CD4-positive, alpha-beta memory T cell (primary cell): ENCODE data around the gene GNAZ. TPM values are rescaled to one million over a fixed set of nuclear protein-coding genes. Genes with fewer than 3 reads are reported as not detected.

Experiments used
- CTCF ChIA-PET: fragments of 350-600 bp; sonication (Branson Sonifier 250); formaldehyde crosslinking; loops from one replicate; lab custom pipeline; 2021; ENCODE audit warnings: inconsistent platforms; ENCODE audit not compliant: partially characterized antibody; lab: Charles Lee
- POLR2A ChIA-PET: fragments of 350-600 bp; sonication (Branson Sonifier 250); formaldehyde crosslinking; loops from one replicate; lab custom pipeline; 2021; ENCODE audit not compliant: partially characterized antibody; lab: Charles Lee
- DNase-seq, 5 donors: peaks; one replicate each; pipeline versions ENCODE4 v3.0.0 to v3.0.0-alpha.2; 2020 to 2022; ENCODE audit warnings: mixed read lengths in 1 of 5
- H3K27ac ChIP-seq: one replicate; pipeline ENCODE4 v1.7.0; 2013; ENCODE audit warnings: low read depth, low read length
- H3K27me3 ChIP-seq: 2 replicates; pipeline ENCODE4 v1.7.0; 2013; ENCODE audit warnings: mild to moderate bottlenecking, low read length, moderate library complexity; ENCODE audit not compliant: insufficient read depth
- H3K36me3 ChIP-seq: 2 replicates; pipeline ENCODE4 v1.7.0; 2013; ENCODE audit warnings: mild to moderate bottlenecking, low read length, moderate library complexity; ENCODE audit not compliant: insufficient read depth
- H3K4me1 ChIP-seq: 2 replicates; pipeline ENCODE4 v1.7.0; 2013; ENCODE audit warnings: mild to moderate bottlenecking, low read length, moderate library complexity; ENCODE audit not compliant: insufficient read depth
- H3K4me3 ChIP-seq, 2 donors: one replicate each; pipeline ENCODE4 v1.7.0; 2013; ENCODE audit warnings: low read length in 2 of 2, mild to moderate bottlenecking in 1 of 2
- H3K9me3 ChIP-seq, 2 donors: one replicate each; pipeline ENCODE4 v1.7.0; 2013; ENCODE audit warnings: low read length in 2 of 2, control low read depth in 1 of 2; ENCODE audit not compliant: control insufficient read depth in 1 of 2
- H3K27ac Mint-ChIP-seq, 7 donors: one replicate each; pipeline ENCODE4 v1.8.0; 2020 to 2021; ENCODE audit warnings: mixed read lengths in 7 of 7, mild to moderate bottlenecking in 6 of 7, inconsistent platforms in 3 of 7, moderate library complexity in 3 of 7
- H3K27me3 Mint-ChIP-seq, 2 donors: one replicate each; pipeline ENCODE4 v1.8.0; 2020 to 2021; ENCODE audit warnings: mixed read lengths in 2 of 2
- H3K36me3 Mint-ChIP-seq, 2 donors: one replicate each; pipeline ENCODE4 v1.8.0; 2020 to 2021; ENCODE audit warnings: mixed read lengths in 2 of 2, inconsistent platforms in 1 of 2, mild to moderate bottlenecking in 1 of 2
- H3K4me1 Mint-ChIP-seq, 4 donors: one replicate each; pipeline ENCODE4 v1.8.0; 2020 to 2021; ENCODE audit warnings: mixed read lengths in 4 of 4, mild to moderate bottlenecking in 1 of 4
- H3K4me3 Mint-ChIP-seq, 8 donors: one replicate each; pipeline ENCODE4 v1.8.0; 2020 to 2021; ENCODE audit warnings: mixed read lengths in 8 of 8, mild to moderate bottlenecking in 7 of 8, moderate library complexity in 6 of 8, inconsistent platforms in 3 of 8
- H3K9me3 Mint-ChIP-seq, 8 donors: one replicate each; pipeline ENCODE4 v1.8.0; 2020 to 2021; ENCODE audit warnings: mixed read lengths in 8 of 8, mild to moderate bottlenecking in 5 of 8, inconsistent platforms in 3 of 8, moderate library complexity in 1 of 8
- intact Hi-C: fragments of 100-400 bp; cut with micrococcal nuclease; formaldehyde crosslinking; loops from one replicate; pipeline ENCODE4 v1.15.1; 2023
- polyA plus RNA-seq, 2 donors: library from polyadenylated mRNA; unstranded; fragments of 300-500 nt; fragmentation: Illumina TruSeq; gene quantifications; one replicate each; pipeline ENCODE4 v1.2.3, GENCODE V29; 2021
- total RNA-seq, 2 experiments: library from RNA; stranded (reverse); gene quantifications; one replicate each; pipeline ENCODE4 v1.2.3, GENCODE V29; 2021

GNAZ gene
- total and polyA plus RNA-seq, 4 experiments from 2014 or later = 0.05 to 0.76 (median 0.36) TPM; not detected in 1

DNA sequence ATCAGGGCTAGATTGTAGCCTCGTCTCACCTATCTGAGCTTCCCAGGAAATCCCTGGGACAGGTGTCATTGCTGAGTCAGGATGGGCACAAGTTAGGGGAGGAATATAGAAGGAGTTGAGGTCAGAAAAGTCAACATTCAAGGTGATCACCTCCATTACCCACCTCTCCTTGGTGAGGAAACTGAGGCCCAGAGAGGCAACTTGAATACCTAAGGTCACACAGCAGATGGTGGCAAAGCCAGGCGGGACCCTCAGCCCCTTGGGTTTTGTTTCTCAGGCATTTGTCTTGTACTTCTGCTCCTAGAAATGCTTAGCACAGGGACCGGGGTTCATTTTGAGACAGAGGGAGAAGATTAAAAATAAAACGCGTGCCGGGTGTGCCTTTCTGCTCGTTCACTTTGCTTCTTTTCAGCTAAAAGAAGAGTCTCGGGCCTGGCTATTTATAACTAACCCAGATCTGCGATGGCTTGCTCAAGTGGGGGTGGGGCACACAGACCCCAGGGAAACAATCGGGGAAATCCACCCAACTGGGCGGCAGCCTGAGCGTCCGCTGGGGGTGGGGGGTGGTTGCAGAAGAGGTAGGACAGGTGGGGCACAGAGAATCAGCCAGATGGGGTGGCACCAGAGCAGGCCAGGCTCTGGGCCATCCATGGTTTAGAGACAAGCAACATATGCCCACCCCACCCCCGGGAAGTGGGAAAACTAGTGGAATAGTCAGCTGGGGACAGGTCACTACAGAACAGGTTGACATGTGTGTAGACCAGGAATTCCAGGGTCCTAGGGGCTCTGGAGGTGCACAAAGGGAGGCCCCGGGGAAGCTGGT lies 3.9 kb upstream of the GNAZ start:
- peaks cover 4 to 17% (median 9%) of the 10 kb centered on the region in 4 donors for H3K4me1 Mint-ChIP-seq
- H3K27ac Mint-ChIP-seq = peak overlapping the region in 3 of 7 donors; percentile 47 to 59 (median 50)
- no peak overlapping the region for H3K4me3 ChIP-seq
- CTCF ChIA-PET = no interaction called here
- H3K9me3 ChIP-seq = no peaks in the 10 kb centered on the region
- peaks cover 9% of the 10 kb centered on the region for H3K4me1 ChIP-seq
- no peaks in the 10 kb centered on the region for H3K9me3 Mint-ChIP-seq
- POLR2A ChIA-PET = no interaction called here
- no peaks in the 10 kb centered on the region for H3K27me3 Mint-ChIP-seq
- intact Hi-C loops = loop anchor here (5.0 kb wide), 1 partner anchor 71 kb away; no protein-coding TSS in a partner anchor
- peaks cover 3% of the 10 kb centered on the region for H3K27me3 ChIP-seq
- no peak for DNase-seq
- H3K4me3 Mint-ChIP-seq = peak overlapping the region in 1 of 8 donors; percentile 25
- H3K36me3 Mint-ChIP-seq = no peaks in the 10 kb centered on the region
- no peaks in the 10 kb centered on the region for H3K36me3 ChIP-seq
- no peak overlapping the region for H3K27ac ChIP-seq

- no peak for DNase-seq
- ChIA-PET POLR2A (no interaction called here), CTCF (no interaction called here)
- Mint-ChIP-seq H3K27ac (peak overlapping the region in 4 of 7 donors; percentile 55 to 75 (median 66)), H3K9me3 (no peaks in the 10 kb centered on the region), H3K4me1 (peaks cover 4 to 20% (median 9%) of the 10 kb centered on the region in 4 donors), H3K27me3 (no peaks in the 10 kb centered on the region), H3K36me3 (no peaks in the 10 kb centered on the region), H3K4me3 (no peak overlapping the region)
- Histone ChIP-seq H3K4me1 (peaks cover 11% of the 10 kb centered on the region), H3K9me3 (no peaks in the 10 kb centered on the region), H3K27me3 (peaks cover 3% of the 10 kb centered on the region), H3K27ac (no peak overlapping the region), H3K4me3 (no peak overlapping the region), H3K36me3 (no peaks in the 10 kb centered on the region)
- intact Hi-C loops = loop anchor here (5.0 kb wide), 1 partner anchor 70 kb away; no protein-coding TSS in a partner anchor
Observed at GRCh38 chr22:23067023-23067650, 3.2 kb upstream of the GNAZ start.

DNA sequence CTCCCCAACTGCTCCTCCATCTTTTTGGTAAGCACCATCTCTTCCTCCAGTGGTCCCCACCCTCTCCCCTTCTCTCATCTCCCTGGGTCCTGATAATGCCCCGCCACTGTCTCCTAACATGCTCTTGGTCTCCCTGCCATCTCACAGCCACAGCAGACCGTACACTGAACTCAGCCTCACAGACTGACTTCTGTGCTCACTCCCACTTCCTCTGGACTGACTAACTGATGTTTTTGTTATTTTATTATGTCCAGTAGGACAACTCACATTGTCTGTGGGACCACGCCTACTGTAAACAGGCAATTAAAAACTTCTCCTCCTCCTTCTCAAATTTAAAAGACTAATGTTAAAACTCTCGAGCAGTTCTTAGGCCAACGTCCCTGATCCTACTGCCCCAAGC lies 2.6 kb upstream of the GNAZ start:
- H3K4me3 Mint-ChIP-seq = no peak overlapping the region
- ChIA-PET POLR2A (no interaction called here), CTCF (no interaction called here)
- H3K36me3 Mint-ChIP-seq = no peaks in the 10 kb centered on the region
- Histone ChIP-seq H3K27ac (no peak overlapping the region), H3K4me1 (peaks cover 11% of the 10 kb centered on the region), H3K9me3 (no peaks in the 10 kb centered on the region), H3K36me3 (no peaks in the 10 kb centered on the region), H3K27me3 (peaks cover 3% of the 10 kb centered on the region), H3K4me3 (no peak overlapping the region)
- H3K4me1 Mint-ChIP-seq = peaks cover 4 to 23% (median 9%) of the 10 kb centered on the region in 4 donors
- no peak for DNase-seq
- intact Hi-C loops = loop anchor here (5.0 kb wide), 1 partner anchor 70 kb away; no protein-coding TSS in a partner anchor
- peak overlapping the region; percentile 14 to 92 (median 55) for H3K27ac Mint-ChIP-seq
- H3K9me3 Mint-ChIP-seq = no peaks in the 10 kb centered on the region
- no peaks in the 10 kb centered on the region for H3K27me3 Mint-ChIP-seq

- Mint-ChIP-seq H3K4me1 (peaks cover 4 to 23% (median 9%) of the 10 kb centered on the region in 4 donors), H3K27ac (peak overlapping the region in 6 of 7 donors; percentile 30 to 92 (median 44)), H3K27me3 (no peaks in the 10 kb centered on the region), H3K36me3 (no peaks in the 10 kb centered on the region), H3K9me3 (no peaks in the 10 kb centered on the region), H3K4me3 (peak overlapping the region in 2 of 8 donors; percentile 86 to 95)
- Histone ChIP-seq H3K27me3 (peaks cover 3% of the 10 kb centered on the region), H3K27ac (no peak overlapping the region), H3K9me3 (no peaks in the 10 kb centered on the region), H3K4me1 (peaks cover 11% of the 10 kb centered on the region), H3K36me3 (no peaks in the 10 kb centered on the region), H3K4me3 (no peak overlapping the region)
- POLR2A ChIA-PET = no interaction called here
- intact Hi-C loops = loop anchor here (5.0 kb wide), 1 partner anchor 69 kb away; no protein-coding TSS in a partner anchor
- CTCF ChIA-PET = no interaction called here
- no peak for DNase-seq
Observed at GRCh38 chr22:23068096-23068831, 2.1 kb upstream of the GNAZ start.

- Histone ChIP-seq H3K27ac (no peak overlapping the region), H3K4me3 (no peak overlapping the region), H3K9me3 (no peaks in the 10 kb centered on the region), H3K27me3 (peaks cover 3% of the 10 kb centered on the region), H3K36me3 (no peaks in the 10 kb centered on the region), H3K4me1 (peaks cover 11% of the 10 kb centered on the region)
- Mint-ChIP-seq H3K27ac (peak overlapping the region in 5 of 7 donors; percentile 52 to 91 (median 75)), H3K4me1 (peaks cover 4 to 23% (median 9%) of the 10 kb centered on the region in 4 donors), H3K4me3 (peak overlapping the region; percentile 79 to 95 (median 86)), H3K27me3 (no peaks in the 10 kb centered on the region), H3K9me3 (no peaks in the 10 kb centered on the region), H3K36me3 (no peaks in the 10 kb centered on the region)
- intact Hi-C loops = loop anchor here (5.0 kb wide), 1 partner anchor 68 kb away; no protein-coding TSS in a partner anchor
- POLR2A ChIA-PET = interaction anchor here (1.5 kb wide), 1 partner anchor 1486 kb away, joined by 3 read pairs; the partner anchor contains the start of gene GUCD1
- peak in 1 of 5 donors; percentile 4 for DNase-seq
- CTCF ChIA-PET = interaction anchor here (1.5 to 1.6 kb wide), 2 partner anchors 50 to 105 kb away, joined by 3 to 4 read pairs; no protein-coding TSS in a partner anchor
Observed at GRCh38 chr22:23068832-23069385, 1.4 kb upstream of the GNAZ start.

GRCh38 chr22:23069502-23070357 lies 589 bp upstream of the GNAZ start:
- H3K4me1 Mint-ChIP-seq = peaks cover 4 to 23% (median 9%) of the 10 kb centered on the region in 4 donors
- Histone ChIP-seq H3K4me3 (peak overlapping the region in 1 of 2 donors; percentile 48), H3K4me1 (peaks cover 11% of the 10 kb centered on the region), H3K27ac (peak overlapping the region; percentile 52), H3K9me3 (no peaks in the 10 kb centered on the region), H3K36me3 (no peaks in the 10 kb centered on the region), H3K27me3 (peaks cover 3% of the 10 kb centered on the region)
- H3K36me3 Mint-ChIP-seq = no peaks in the 10 kb centered on the region
- peak overlapping the region; percentile 81 to 95 (median 86) for H3K4me3 Mint-ChIP-seq
- H3K27ac Mint-ChIP-seq = peak overlapping the region; percentile 52 to 91 (median 87)
- CTCF ChIA-PET = interaction anchor here (1.5 to 1.6 kb wide), 2 partner anchors 49 to 105 kb away, joined by 3 to 4 read pairs; no protein-coding TSS in a partner anchor
- H3K9me3 Mint-ChIP-seq = no peaks in the 10 kb centered on the region
- H3K27me3 Mint-ChIP-seq = peaks cover 0 to 2% of the 10 kb centered on the region in 2 donors
- intact Hi-C loops = loop anchor here (2.0 to 5.0 kb wide), 2 partner anchors 68 to 75 kb away; partner anchors contain the start of gene RAB36
- DNase-seq = peak; percentile 88 to 91 (median 89)
- POLR2A ChIA-PET = interaction anchor here (1.0 to 1.5 kb wide), 4 partner anchors 50 to 1485 kb away, joined by 3 to 7 read pairs (median 4); partner anchors contain the start of gene GUCD1
